Measurements from ENCODE around the gene MTMR1.

DNA sequence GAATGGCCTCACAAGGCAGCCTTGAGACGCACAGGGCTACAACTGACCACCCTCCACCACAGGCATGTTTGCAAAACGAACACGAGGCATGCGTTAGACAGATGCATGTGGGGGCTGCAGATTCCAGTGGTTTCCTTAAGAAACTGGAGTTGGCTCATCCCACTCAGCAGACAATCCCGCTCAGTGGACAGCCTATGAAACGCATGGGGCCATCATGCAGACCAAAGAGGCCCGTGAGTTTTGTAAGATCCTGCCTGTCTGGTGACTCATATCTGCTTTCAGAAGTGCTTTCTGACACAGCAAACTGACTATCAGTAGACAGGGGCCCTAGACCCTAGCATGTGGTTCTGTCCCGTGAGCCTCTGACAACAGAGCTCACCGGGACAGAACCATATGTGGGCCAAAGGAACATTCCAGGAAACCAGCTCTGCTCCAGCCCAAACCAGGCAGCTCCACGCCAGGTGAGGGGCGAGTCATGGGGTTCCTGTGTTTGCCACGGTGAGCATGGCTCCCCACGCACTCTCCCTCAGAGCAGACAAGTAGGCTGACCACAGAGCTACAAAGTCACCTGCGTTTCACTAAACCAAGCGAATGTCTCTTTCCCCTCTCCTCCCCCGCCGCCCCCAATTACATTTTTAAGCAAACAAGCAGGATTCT lies 74.4 kb downstream of the MTMR1 start:
- TF ChIP-seq, protein P1, sequence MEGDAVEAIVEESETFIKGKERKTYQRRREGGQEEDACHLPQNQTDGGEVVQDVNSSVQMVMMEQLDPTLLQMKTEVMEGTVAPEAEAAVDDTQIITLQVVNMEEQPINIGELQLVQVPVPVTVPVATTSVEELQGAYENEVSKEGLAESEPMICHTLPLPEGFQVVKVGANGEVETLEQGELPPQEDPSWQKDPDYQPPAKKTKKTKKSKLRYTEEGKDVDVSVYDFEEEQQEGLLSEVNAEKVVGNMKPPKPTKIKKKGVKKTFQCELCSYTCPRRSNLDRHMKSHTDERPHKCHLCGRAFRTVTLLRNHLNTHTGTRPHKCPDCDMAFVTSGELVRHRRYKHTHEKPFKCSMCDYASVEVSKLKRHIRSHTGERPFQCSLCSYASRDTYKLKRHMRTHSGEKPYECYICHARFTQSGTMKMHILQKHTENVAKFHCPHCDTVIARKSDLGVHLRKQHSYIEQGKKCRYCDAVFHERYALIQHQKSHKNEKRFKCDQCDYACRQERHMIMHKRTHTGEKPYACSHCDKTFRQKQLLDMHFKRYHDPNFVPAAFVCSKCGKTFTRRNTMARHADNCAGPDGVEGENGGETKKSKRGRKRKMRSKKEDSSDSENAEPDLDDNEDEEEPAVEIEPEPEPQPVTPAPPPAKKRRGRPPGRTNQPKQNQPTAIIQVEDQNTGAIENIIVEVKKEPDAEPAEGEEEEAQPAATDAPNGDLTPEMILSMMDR (IDR thresholded peaks at IDR 0.05), result no peak
- TF ChIP-seq POLR2A (IDR thresholded peaks at IDR 0.05) (no peak), EP300 (IDR thresholded peaks at IDR 0.05) (no peak)

Data from ovary (tissue), 3 donors.